Frontal cortex (tissue), 4 donors: Measurements from ENCODE around the gene PGAP6. TPM values are rescaled to one million over a fixed set of nuclear protein-coding genes. Genes with fewer than 3 reads are reported as not detected.
"Not testable (repeated sequence)": the region's sequence is repeated elsewhere in the genome, so short reads cannot be mapped to it uniquely, and the experiment has no call there.

Experiments
- DNase-seq, 2 donors: peaks; one replicate each; pipeline ENCODE4 v3.0.0; 2012; ENCODE audit warnings: low spot score in 2 of 2
- FAIRE-seq: peaks from 2 replicates; lab custom pipeline; 2012; peaks lifted over from hg19 to GRCh38; lab: Jason Lieb, UNC
- total RNA-seq: library from RNA; depleted of rRNA; stranded (reverse); fragments of >200 nt; gene quantifications from one replicate; pipeline ENCODE4 v1.2.3, GENCODE V29; 2014
- donor health status: control.
- donor health status: control.
- donor health status: control.

PGAP6 gene
- total RNA-seq, 1 donor from 2014 or later, result 18.8 TPM

- DNase-seq, result peak; percentile 99 to 100
- no peak for FAIRE-seq
Observed at GRCh38 chr16:401468-402348, 19.9 kb upstream of the PGAP6 start, which contains the start of gene DECR2. TSS of gene DECR2 (plus strand) at chr16:401885. CDS start at chr16:401964, 79 bp downstream.

- FAIRE-seq, result no peak
Observed at GRCh38 chr16:400061-400591, 18.3 kb upstream of the PGAP6 start.

GRCh38 chr16:399340-400019 is 17.7 kb upstream of the PGAP6 start:
- DNase-seq (no peak), FAIRE-seq (no peak)

More at GRCh38 chr16:400061-400591, 18.3 kb upstream of the PGAP6 start:
- no peak for DNase-seq

- DNase-seq, result no peak
Observed at GRCh38 chr16:398561-399339, 17.0 kb upstream of the PGAP6 start.

GRCh38 chr16:397736-398332 is 16.1 kb upstream of the PGAP6 start:
- FAIRE-seq (no peak), DNase-seq (peak; percentile 72 to 79)

More at GRCh38 chr16:398561-399339, 17.0 kb upstream of the PGAP6 start:
- no peak for FAIRE-seq

- FAIRE-seq, result no peak
- peak; percentile 66 to 71 for DNase-seq
Observed at GRCh38 chr16:397135-397661, 15.4 kb upstream of the PGAP6 start, which contains the start of gene NME4. TSS of gene NME4 (plus strand) at chr16:397199. CDS start at chr16:397223, 24 bp downstream.

GRCh38 chr16:396605-397004 is 14.8 kb upstream of the PGAP6 start:
- peak in 1 of 2 donors; percentile 70 for DNase-seq
- no peak for FAIRE-seq

GRCh38 chr16:396199-396598 is 14.4 kb upstream of the PGAP6 start:
- FAIRE-seq, result no peak
- DNase-seq, result no peak

GRCh38 chr16:392450-393030 is 10.8 kb upstream of the PGAP6 start:
- DNase-seq, result no peak
- FAIRE-seq, result no peak

- peak in 1 of 2 donors; percentile 61 for DNase-seq
- FAIRE-seq, result no peak
Observed at GRCh38 chr16:391885-392335, 10.1 kb upstream of the PGAP6 start.

GRCh38 chr16:389352-389751 is 7.6 kb upstream of the PGAP6 start:
- FAIRE-seq (no peak), DNase-seq (no peak)

- not testable (repeated sequence) for DNase-seq, FAIRE-seq
Observed at GRCh38 chr16:387761-388666, 6.2 kb upstream of the PGAP6 start.

- FAIRE-seq, result no peak
- no peak for DNase-seq
Observed at GRCh38 chr16:386641-387156, 4.9 kb upstream of the PGAP6 start.

- DNase-seq (no peak), FAIRE-seq (no peak)
Observed at GRCh38 chr16:383326-384051, 1.7 kb upstream of the PGAP6 start.

GRCh38 chr16:381012-381788 is 578 bp downstream of the PGAP6 start:
- FAIRE-seq (no peak), DNase-seq (no peak)

- DNase-seq, result no peak
- FAIRE-seq, result no peak
Observed at GRCh38 chr16:380762-381011, 1.1 kb downstream of the PGAP6 start.
